Kidney (tissue), 14 donors: Measurements from ENCODE around the gene ATG4B. TPM values are rescaled to one million over a fixed set of nuclear protein-coding genes. Genes with fewer than 3 reads are reported as not detected.

Experiments used
- DNase-seq, 5 donors: peaks; one replicate each; pipeline ENCODE4 v3.0.0-alpha.2; 2013 to 2020
- FAIRE-seq: peaks from 2 replicates; lab custom pipeline; 2012; peaks lifted over from hg19 to GRCh38; lab: Jason Lieb, UNC
- H3K27ac ChIP-seq, 2 donors: one replicate each; pipeline ENCODE4 v1.7.0; 2013; ENCODE audit warnings: low read depth in 2 of 2, low read length in 2 of 2, inconsistent platforms in 1 of 2
- H3K27me3 ChIP-seq: one replicate; pipeline ENCODE4 v1.7.1; 2013; ENCODE audit warnings: low read length, inconsistent platforms; ENCODE audit not compliant: control insufficient read depth, insufficient read depth
- H3K36me3 ChIP-seq, 3 donors: one replicate each; pipeline versions ENCODE4 v1.7.0 to v1.7.1; 2013; ENCODE audit warnings: low read length in 3 of 3, control low read depth in 1 of 3, inconsistent platforms in 1 of 3; ENCODE audit not compliant: insufficient read depth in 3 of 3, control insufficient read depth in 2 of 3
- H3K4me1 ChIP-seq, 3 donors: one replicate each; pipeline versions ENCODE4 v1.7.0 to v1.7.1; 2013; ENCODE audit warnings: low read length in 3 of 3, inconsistent platforms in 1 of 3, low read depth in 1 of 3; ENCODE audit not compliant: control insufficient read depth in 2 of 3, insufficient read depth in 2 of 3
- H3K4me3 ChIP-seq, 3 donors: one replicate each; pipeline versions ENCODE4 v1.7.0 to v1.8.1; 2013; ENCODE audit warnings: low read length in 3 of 3, control low read depth in 1 of 3, inconsistent platforms in 1 of 3
- H3K9ac ChIP-seq, 3 donors: one replicate each; pipeline versions ENCODE4 v1.7.0 to v1.7.1; 2013; ENCODE audit warnings: low read length in 3 of 3, control low read depth in 1 of 3, inconsistent platforms in 1 of 3
- H3K9me3 ChIP-seq, 3 donors: one replicate each; pipeline versions ENCODE4 v1.7.0 to v1.7.1; 2013; ENCODE audit warnings: low read length in 3 of 3, control low read depth in 1 of 3, inconsistent platforms in 1 of 3; ENCODE audit not compliant: control insufficient read depth in 2 of 3, insufficient read depth in 1 of 3
- CTCF ChIP-seq: IDR thresholded peaks from 3 replicates; pipeline ENCODE4 v1.5.1; 2012; ENCODE audit warnings: mild to moderate bottlenecking, moderate library complexity, borderline replicate concordance; ENCODE audit not compliant: insufficient read depth; ENCODE audit errors: extremely low read depth
- intact Hi-C: fragments of 100-400 bp; cut with DNase I; formaldehyde crosslinking; loops from one replicate; pipeline ENCODE4 v1.11.1; 2022
- polyA plus RNA-seq: library from polyadenylated mRNA; stranded (reverse); fragments of 350-450 nt; fragmentation: Illumina TruSeq; extraction: RNeasy Lipid Tissue Mini Kit (QIAGEN cat#74804); gene quantifications from one replicate; pipeline ENCODE4 v1.2.3, GENCODE V29; 2014; ENCODE audit warnings: low read depth, low replicate concordance; ENCODE audit not compliant: insufficient read depth
- total RNA-seq: library from RNA; stranded (reverse); fragmentation: NEBNext Ultra II Directional; extraction: Animal tissue kit (Norgen Biotek cat#: 25700); gene quantifications from one replicate; pipeline ENCODE4 v1.2.1, GENCODE V29; 2021
- donor health status: control.
- donor health status: control.
- donor health status: control.
- donor health status: control.
- donor health status: control.
- donor health status: DM: yes; HTN: yes; CAD: no.
- donor health status: Normal renal cell carcinoma (clear cell type).

ATG4B gene
- total and polyA plus RNA-seq, 2 donors from 2014 or later: 56.6 to 81.0 TPM

- intact Hi-C loops: no loop called here
- no peak overlapping the region for H3K4me3 ChIP-seq
- DNase-seq (no peak), FAIRE-seq (no peak)
- H3K27ac ChIP-seq: no peak overlapping the region
- no peak for TF ChIP-seq CTCF
- H3K9ac ChIP-seq: no peak overlapping the region
- H3K4me1 ChIP-seq: peaks cover 0 to 6% (median 5%) of the 10 kb centered on the region in 3 donors
- H3K27me3 ChIP-seq: no peaks in the 10 kb centered on the region
- H3K36me3 ChIP-seq: peaks cover 0 to 21% (median 13%) of the 10 kb centered on the region in 3 donors
- no peaks in the 10 kb centered on the region for H3K9me3 ChIP-seq
These were observed 30.2 kb upstream of the ATG4B start for GRCh38 chr2:241607162-241607885.

GRCh38 chr2:241608881-241609280 is 28.6 kb upstream of the ATG4B start:
- FAIRE-seq (no peak), DNase-seq (no peak)
- TF ChIP-seq CTCF: no peak
- Histone ChIP-seq H3K4me1 (peaks cover 0 to 9% (median 7%) of the 10 kb centered on the region in 3 donors), H3K27me3 (no peaks in the 10 kb centered on the region), H3K27ac (no peak overlapping the region), H3K9me3 (no peaks in the 10 kb centered on the region), H3K9ac (no peak overlapping the region), H3K36me3 (peaks cover 0 to 22% (median 6%) of the 10 kb centered on the region in 3 donors), H3K4me3 (no peak overlapping the region)
- intact Hi-C loops: no loop called here

- peak; percentile 30 for TF ChIP-seq CTCF
- H3K4me1 ChIP-seq: peaks cover 0 to 9% (median 7%) of the 10 kb centered on the region in 3 donors
- peak overlapping the region in 1 of 2 donors; percentile 7 for H3K27ac ChIP-seq
- H3K27me3 ChIP-seq: no peaks in the 10 kb centered on the region
- H3K4me3 ChIP-seq: peak overlapping the region in 1 of 3 donors; percentile 44
- no peak for FAIRE-seq
- no peaks in the 10 kb centered on the region for H3K9me3 ChIP-seq
- peak; percentile 89 to 95 (median 92) for DNase-seq
- intact Hi-C loops: no loop called here
- peaks cover 0 to 18% (median 6%) of the 10 kb centered on the region in 3 donors for H3K36me3 ChIP-seq
- H3K9ac ChIP-seq: peak overlapping the region in 1 of 3 donors; percentile 12
These were observed 27.4 kb upstream of the ATG4B start for GRCh38 chr2:241609859-241610793.
